NCI-H2227 (cell line): ENCODE data around the gene KCTD10.
"Not testable (repeated sequence)": the region's sequence is repeated elsewhere in the genome, so short reads cannot be mapped to it uniquely, and the experiment has no call there.

Experiments used
- DNase-seq: peaks from one replicate; lab custom pipeline; 2025; ENCODE audit not compliant: unreplicated experiment; lab: John Stamatoyannopoulos, UW

The KCTD10 gene

DNA sequence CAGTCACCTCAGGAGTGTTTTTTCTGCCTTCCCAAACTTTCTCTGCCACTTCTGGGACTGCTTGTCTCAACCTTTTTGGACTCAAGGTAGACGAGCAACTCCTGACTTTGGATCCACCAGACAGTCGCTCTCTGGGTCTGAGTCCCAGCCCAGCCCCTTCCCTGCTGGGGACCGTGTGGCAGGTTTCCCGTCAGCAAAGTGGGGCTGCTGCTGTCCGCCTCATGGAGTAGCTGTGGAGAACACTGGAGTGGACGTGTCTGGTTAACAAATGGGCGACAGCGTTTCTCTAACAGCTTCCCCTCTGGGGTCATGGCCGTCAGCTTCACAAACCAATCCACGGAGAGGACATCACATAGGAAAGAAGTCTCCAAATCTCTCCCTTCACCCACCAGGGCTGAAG lies 54.8 kb downstream of the KCTD10 start:
- no peak for DNase-seq

DNA sequence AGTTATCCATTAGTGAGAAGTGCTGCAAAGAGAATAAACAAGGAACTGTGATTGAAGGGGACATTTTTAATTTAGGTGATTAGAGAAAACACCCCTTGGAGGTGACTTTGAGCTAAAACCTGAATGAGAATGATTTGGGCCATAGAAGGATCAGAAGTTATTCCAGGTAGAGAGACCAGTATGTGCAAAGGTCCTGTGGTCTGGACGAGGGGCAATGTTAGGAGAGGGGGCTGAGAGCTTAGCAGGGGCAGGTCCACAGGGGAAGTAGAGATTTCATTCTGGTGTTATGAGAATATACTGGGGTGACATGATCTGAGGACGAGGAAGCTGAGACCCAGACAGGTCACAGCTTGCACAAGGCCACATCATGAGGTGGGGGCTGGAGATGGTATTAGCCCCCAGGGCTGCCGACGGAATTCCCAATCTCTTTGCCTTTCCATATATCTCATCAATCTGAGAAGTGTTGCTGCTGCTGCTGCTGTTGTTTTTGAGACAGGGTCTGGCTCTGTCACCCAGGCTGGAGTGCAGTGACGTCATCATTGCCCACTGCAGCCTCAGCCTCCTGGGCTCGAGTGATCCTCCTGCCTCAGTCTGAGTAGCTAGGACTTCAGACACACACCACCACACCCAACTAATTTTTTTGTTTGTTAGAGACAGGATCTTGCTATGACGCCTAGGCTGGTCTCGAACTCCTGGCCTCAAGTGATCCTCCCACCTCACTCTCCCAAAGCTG lies 55.6 kb downstream of the KCTD10 start:
- no peak for DNase-seq

DNA sequence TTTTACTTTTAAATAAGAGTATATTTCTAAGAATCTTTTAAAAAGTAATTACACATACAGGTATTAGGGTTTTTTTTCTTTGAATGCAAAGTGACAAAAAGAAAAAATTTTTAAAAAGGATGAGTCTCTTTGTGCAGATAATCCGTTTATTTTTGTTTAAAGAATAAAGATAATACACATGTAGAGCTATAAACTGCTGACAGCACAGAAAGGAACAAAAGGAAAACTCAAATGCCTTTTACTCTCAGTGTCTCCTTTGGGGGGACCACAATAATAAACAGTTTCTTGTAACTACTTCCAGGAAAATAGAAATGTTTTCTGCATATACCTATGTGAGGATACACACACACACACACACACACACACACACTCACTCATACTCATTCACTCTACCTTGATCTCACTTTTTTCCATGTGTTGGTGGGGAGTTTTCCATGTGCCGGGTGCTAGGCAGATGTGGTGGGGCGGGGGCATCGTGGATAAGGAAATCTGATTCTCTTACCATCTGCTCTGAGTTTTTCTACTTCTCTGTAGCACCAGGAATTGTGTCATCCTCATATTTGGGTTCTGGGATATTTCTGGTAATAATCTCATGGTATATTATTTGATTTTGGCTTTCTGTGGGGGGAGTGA lies 58.1 kb downstream of the KCTD10 start:
- no peak for DNase-seq

DNA sequence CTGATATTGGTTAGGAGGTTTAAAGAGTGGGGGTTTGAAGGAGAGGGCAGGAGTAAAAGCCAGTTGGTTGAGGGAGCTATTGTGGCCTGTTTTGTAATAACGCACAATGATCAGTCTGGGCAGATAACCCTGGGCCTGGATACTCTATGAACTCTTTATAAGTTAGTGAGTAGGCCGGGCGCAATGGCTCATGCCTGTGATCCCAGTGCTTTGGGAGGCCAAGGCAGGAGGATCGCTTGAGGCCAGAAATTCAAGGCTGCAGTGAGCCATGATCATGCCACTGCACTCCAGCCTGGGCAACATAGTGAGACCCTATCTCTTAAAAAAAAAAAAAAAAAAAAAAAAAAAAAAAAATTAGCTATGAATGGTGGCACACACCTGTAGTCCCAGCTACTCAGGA lies 71.0 kb downstream of the KCTD10 start:
- not testable (repeated sequence) for DNase-seq

DNA sequence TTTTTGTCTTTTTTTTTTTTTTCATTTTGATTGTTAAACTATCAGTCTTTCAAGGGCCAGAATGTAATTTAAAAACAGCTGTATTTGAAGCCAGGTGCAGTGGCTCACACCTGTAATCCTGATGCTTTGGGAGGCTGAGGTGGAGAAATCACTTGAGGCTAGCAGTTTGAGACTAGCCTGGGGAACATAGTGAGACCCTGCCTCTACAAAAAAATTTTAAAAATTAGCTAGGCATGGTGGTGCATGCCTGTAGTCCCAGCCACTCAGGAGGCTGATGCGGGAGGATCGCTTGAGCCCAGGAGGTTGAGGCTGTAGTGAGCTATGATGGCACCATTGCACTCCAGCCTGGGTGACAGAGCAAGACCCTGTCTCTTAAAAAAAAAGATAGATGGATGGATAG lies 72.3 kb downstream of the KCTD10 start:
- not testable (repeated sequence) for DNase-seq
